ENCODE data around the gene FTH1.

Gene FTH1

DNA sequence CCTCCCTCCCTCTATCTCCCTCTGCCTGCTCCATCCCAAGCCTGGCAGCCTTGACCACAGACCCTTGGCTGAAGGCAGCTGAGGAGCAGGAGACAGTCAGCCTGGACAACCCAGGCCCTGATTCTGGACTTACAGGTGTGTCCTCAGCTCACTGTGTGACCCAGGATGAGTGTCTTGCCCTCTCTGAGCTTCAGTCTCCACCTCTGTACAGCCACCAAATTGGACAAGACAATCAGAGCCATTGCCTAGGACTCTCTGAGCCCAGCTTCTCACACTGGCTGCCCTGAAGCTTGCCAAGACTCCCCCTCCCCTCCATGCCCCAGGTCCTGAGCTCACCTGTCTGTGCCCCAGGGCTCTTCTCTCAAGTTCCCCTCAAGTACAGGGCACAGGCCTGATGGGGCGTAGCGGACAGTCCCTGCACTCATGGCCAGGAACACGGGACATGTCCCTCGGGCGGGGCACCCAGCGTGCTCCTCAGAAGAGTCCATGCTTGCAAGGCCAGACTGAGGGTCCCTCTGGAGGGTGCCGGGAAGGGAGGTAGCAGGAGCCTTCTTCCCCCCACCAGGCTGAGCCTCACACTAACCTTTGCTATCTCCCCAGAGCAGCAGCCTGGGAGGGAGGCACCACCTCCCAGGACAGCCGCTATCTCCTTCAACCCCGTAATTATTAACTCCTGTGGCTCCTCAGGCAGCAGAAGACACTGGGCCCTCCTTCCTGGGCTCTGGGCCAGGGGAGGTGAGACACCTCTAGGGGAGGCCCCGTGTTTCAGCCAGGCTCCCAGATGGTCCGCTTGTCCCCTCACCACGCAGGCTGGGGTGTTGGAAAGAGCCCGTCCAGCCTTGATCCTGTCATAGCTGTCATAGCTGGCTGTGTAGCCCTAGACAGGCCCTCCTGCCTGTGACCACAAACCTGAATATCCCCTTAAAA lies 47.5 kb downstream of the FTH1 start:
- H3K4me3 ChIP-seq (ENCODE audit: low read length): no peak overlapping the region
- DNase-seq (ENCODE audit: low read depth, low spot score): no peak

DNA sequence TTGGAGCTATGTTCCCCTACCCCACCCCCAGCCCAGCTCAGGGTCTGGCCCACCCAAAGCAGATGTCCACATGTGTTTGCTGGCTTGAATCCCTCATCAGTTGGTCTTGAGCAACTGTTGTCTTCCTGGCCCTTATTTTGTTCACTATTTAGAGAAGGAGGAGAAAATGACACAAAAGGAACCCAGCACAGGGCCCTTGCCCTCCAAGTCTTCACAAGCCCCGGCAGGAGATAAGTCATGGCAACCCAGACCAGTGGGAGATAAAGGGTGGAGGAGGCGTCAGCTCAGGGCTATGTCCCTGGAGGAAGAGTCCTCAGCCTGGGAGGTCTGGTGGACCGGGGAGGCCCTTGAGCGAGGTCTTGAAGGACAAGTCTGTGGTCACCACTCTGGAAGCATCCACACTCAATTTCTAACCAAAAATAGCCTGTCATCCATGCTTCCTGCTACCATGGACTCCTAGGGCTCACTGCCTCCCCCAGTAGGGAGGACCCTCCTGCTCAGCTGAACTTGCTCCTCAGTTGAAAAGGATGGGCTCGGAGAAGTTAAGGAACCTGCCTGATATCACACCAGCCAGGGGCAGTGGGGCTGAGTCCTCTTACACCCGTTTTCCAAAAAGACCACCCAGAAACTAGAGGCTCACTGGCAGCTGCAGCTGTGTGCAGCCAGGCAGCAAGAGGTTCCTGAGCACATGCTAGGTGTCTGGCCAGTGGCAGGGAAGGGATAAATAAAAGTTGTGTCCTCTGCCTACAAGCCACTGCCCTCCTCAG lies 48.3 kb downstream of the FTH1 start:
- DNase-seq (ENCODE audit: low read depth, low spot score): no peak
- H3K4me3 ChIP-seq (ENCODE audit: low read length): no peak overlapping the region

DNA sequence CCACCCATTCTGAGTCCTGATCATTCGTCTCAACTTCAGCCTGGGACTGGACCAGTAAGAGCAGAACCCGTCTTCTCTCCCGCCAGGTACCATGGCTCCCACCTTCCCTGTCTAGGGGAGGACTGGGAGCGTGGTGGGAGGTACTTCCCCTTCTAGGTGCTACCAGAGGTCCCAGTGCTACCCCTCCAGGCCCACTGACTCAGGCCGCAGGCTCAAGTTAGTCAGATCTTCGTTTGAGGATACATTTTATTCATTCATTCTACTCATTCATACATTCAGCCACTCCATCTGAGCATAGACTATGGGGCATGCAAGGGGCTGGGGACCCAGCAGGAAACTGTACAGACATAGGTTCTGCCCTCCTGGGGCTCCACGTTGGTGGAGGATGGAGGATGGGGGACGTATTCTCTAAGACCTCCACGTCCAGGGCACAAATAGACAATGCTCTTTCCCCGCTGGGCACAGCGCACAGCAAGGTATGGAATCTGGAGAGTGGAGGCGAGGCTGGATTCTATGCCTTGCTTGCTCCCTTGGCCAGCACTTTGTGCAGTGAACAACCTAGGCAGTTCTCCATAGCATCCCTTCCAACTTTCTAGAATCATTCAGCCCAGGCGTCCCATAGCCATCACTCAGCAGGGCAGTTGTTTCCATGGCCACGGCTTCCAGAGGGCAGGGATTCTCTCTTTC lies 49.0 kb downstream of the FTH1 start:
- no peak overlapping the region for H3K4me3 ChIP-seq (ENCODE audit: low read length)
- no peak for DNase-seq (ENCODE audit: low read depth, low spot score)

GRCh38 chr11:61917334-61918109 lies 49.9 kb downstream of the FTH1 start, which contains the start of gene RAB3IL1:
RAB3IL1 (minus strand) TSS chr11:61917566; CDS start chr11:61917367, 199 bp downstream.
- no peak for DNase-seq (ENCODE audit: low read depth, low spot score)
- H3K4me3 ChIP-seq (ENCODE audit: low read length): peak within 1 kb of the TSS; percentile 45

DNA sequence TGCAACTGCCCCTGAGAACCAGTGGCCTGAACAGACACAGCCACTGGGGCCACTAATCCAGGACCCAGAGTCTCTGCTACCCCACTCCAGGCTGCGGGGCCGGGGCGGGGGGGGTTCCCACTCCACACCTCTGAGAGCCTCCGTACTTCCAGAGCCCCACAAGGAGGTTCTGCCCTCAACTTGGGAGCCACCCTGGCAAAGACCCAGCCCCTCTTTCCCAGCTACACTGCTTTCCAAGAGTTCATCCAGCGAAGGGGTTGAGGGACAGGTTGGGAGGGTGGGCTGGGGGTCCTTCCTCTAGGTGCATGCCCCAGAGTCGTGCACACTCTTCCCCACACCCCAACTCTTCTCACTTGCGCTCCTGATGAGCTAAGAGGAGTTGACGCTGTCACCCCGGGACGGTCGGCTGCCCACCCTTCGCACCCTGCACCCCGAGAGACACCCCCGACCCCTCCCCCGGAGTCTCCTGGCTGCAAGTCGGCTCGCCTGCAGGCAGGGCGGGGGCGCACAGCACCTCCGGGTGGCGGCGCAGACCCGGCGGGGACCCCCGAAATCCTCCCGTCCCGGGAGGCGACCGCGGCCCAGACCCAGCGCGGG lies 50.6 kb downstream of the FTH1 start:
- DNase-seq (ENCODE audit: low read depth, low spot score): no peak
- peak overlapping the region; percentile 45 for H3K4me3 ChIP-seq (ENCODE audit: low read length)

DNA sequence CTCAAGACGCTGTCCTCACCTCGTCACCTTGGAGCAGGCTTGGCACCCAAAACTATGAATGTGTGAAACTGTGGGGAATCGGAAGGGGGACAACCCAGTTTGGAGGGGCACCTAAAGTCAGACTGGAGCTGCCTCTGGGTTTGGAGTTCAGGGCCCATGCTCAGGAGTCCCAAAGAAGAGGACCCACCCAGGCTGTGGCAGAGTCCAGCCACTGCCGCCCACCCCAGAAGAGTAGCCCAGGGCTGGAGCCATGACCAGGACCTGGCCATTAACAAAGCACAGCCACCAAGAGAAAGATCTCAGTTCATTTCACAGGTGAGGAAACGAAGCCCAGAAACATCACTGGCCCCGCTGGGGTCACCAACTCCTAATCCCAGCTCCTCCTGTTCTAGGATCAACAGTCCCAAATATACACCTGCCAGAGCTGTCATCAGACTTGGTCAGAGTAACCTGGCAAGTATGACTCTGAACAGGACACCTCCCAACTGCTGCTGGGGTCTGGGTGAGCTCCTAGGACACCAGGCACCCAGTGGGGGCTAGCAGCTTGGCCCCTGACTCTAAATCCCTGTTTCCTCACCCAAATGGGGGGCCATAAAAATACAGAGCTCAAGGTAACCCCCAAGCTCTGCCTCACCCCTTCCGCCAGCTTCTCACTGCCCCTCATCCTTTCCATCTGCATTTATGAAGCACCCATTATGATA lies 52.8 kb downstream of the FTH1 start:
- DNase-seq (ENCODE audit: low read depth, low spot score): no peak
- H3K4me3 ChIP-seq (ENCODE audit: low read length): no peak overlapping the region

Data from Jurkat, Clone E6-1 (cell line).